Activated effector memory CD4-positive, alpha-beta T cell treated with Interleukin-2 at 50 U/mL for 16 hours (primary cell): ENCODE measurements around the gene GIPC3.
"Not testable (repeated sequence)": the region's sequence is repeated elsewhere in the genome, so short reads cannot be mapped to it uniquely, and the experiment has no call there.

Experiments used
- DNase-seq: peaks from one replicate; pipeline ENCODE4 v3.0.0-alpha.2; 2020

The GIPC3 gene

GRCh38 chr19:3620817-3621547, 35.7 kb downstream of the GIPC3 start:
- no peak for DNase-seq

- DNase-seq: no peak
Measured at GRCh38 chr19:3621689-3622088, 36.4 kb downstream of the GIPC3 start.

- no peak for DNase-seq
Measured at GRCh38 chr19:3622224-3622623, 36.9 kb downstream of the GIPC3 start.

- DNase-seq: no peak
Measured at GRCh38 chr19:3623716-3624115, 38.4 kb downstream of the GIPC3 start.

- no peak for DNase-seq
Measured at GRCh38 chr19:3625996-3626472, 40.8 kb downstream of the GIPC3 start.

- DNase-seq: peak; percentile 98
Measured at GRCh38 chr19:3626473-3627350, 41.4 kb downstream of the GIPC3 start, which contains the start of gene CACTIN. CACTIN (minus strand) TSS chr19:3626790; CDS start chr19:3626762, 28 bp downstream.

- DNase-seq: no peak
Measured at GRCh38 chr19:3627351-3627723, 42.1 kb downstream of the GIPC3 start.

- not testable (repeated sequence) for DNase-seq
Measured at GRCh38 chr19:3628766-3629165, 43.5 kb downstream of the GIPC3 start.

GRCh38 chr19:3631053-3631861, 46.0 kb downstream of the GIPC3 start:
- DNase-seq: no peak

GRCh38 chr19:3632098-3632497, 46.8 kb downstream of the GIPC3 start:
- no peak for DNase-seq

GRCh38 chr19:3632739-3633558, 47.7 kb downstream of the GIPC3 start:
- DNase-seq: no peak

GRCh38 chr19:3633559-3633988, 48.3 kb downstream of the GIPC3 start:
- DNase-seq: no peak

GRCh38 chr19:3634496-3635045, 49.3 kb downstream of the GIPC3 start:
- DNase-seq: no peak

- DNase-seq: no peak
Measured at GRCh38 chr19:3636506-3636905, 51.2 kb downstream of the GIPC3 start.

- no peak for DNase-seq
Measured at GRCh38 chr19:3636962-3637361, 51.7 kb downstream of the GIPC3 start.

GRCh38 chr19:3637621-3638020, 52.3 kb downstream of the GIPC3 start:
- no peak for DNase-seq

- no peak for DNase-seq
Measured at GRCh38 chr19:3638208-3639193, 53.2 kb downstream of the GIPC3 start.

GRCh38 chr19:3639479-3639878, 54.2 kb downstream of the GIPC3 start:
- no peak for DNase-seq

GRCh38 chr19:3641515-3642269, 56.4 kb downstream of the GIPC3 start:
- DNase-seq: no peak

GRCh38 chr19:3642296-3642695, 57.0 kb downstream of the GIPC3 start:
- no peak for DNase-seq
